H1 (cell line): ENCODE results near the gene SKP2. TPM values are rescaled to one million over a fixed set of nuclear protein-coding genes. Genes with fewer than 3 reads are reported as not detected.

Source experiments
- CTCF ChIA-PET: fragments of 300-600 bp; sonication (Branson Sonifier 250); formaldehyde crosslinking; loops from one replicate; lab custom pipeline; 2021; ENCODE audit not compliant: partially characterized antibody; lab: Charles Lee
- POLR2A ChIA-PET: fragments of 300-600 bp; sonication (Branson Sonifier 250); formaldehyde crosslinking; loops from one replicate; lab custom pipeline; 2021; ENCODE audit warnings: inconsistent platforms; ENCODE audit not compliant: partially characterized antibody; lab: Charles Lee
- DNase-seq, 2 experiments: peaks; one replicate each; pipeline versions ENCODE4 v3.0.0 to v3.0.0-alpha.2; 2010 to 2022; ENCODE audit warnings: low spot score in 2 of 2, low read depth in 1 of 2, mixed read lengths in 1 of 2
- FAIRE-seq: peaks from 2 replicates; lab custom pipeline; 2011; peaks lifted over from hg19 to GRCh38; lab: Jason Lieb, UNC
- H2AFZ ChIP-seq: 2 replicates; pipeline ENCODE4 v1.8.1; 2012; ENCODE audit warnings: low read length, inconsistent platforms
- H2AK5ac ChIP-seq: 2 replicates; pipeline ENCODE4 v1.6.1; 2013; ENCODE audit warnings: low read depth, low read length
- H2BK120ac ChIP-seq: replicated peaks from 2 replicates; pipeline ENCODE3; 2013; ENCODE audit warnings: low read depth, low read length, inconsistent platforms
- H2BK12ac ChIP-seq: 2 replicates; pipeline ENCODE4 v1.6.1; 2013; ENCODE audit warnings: low read depth, low read length
- H2BK15ac ChIP-seq: 2 replicates; pipeline ENCODE4 v1.6.1; 2013; ENCODE audit warnings: low read length
- H2BK20ac ChIP-seq: 2 replicates; pipeline ENCODE4 v1.6.1; 2013; ENCODE audit warnings: low read length
- H2BK5ac ChIP-seq: 2 replicates; pipeline ENCODE4 v1.6.1; 2013; ENCODE audit warnings: low read depth, low read length
- H3K14ac ChIP-seq: 2 replicates; pipeline ENCODE4 v1.6.1; 2013; ENCODE audit warnings: inconsistent platforms; ENCODE audit not compliant: insufficient read length
- H3K18ac ChIP-seq: 2 replicates; pipeline ENCODE4 v1.6.1; 2013; ENCODE audit warnings: low read length; ENCODE audit errors: extremely low read depth
- H3K23ac ChIP-seq: 2 replicates; pipeline ENCODE4 v1.6.1; 2013; ENCODE audit warnings: inconsistent platforms; ENCODE audit not compliant: insufficient read length
- H3K23me2 ChIP-seq: 2 replicates; pipeline ENCODE4 v1.6.1; 2013; ENCODE audit warnings: low read depth, low read length
- H3K27ac ChIP-seq: 2 replicates; pipeline ENCODE4 v1.6.1; 2011; ENCODE audit warnings: low read depth, low read length, inconsistent platforms
- H3K27me3 ChIP-seq, 4 experiments: replicated peaks in 1 of 4; 1 replicate in 1 of 4; 2 replicates in 3 of 4; pipeline versions ENCODE4 v1.6.1 to v1.8.1; 2011 to 2013; ENCODE audit warnings: low read length in 3 of 4, mild to moderate bottlenecking in 3 of 4, inconsistent platforms in 2 of 4, mixed read lengths in 2 of 4, moderate library complexity in 1 of 4; ENCODE audit not compliant: control insufficient read depth in 3 of 4, insufficient read depth in 3 of 4; ENCODE audit errors: extremely low read depth in 1 of 4
- H3K36me3 ChIP-seq, 4 experiments: 2 replicates each; pipeline versions ENCODE4 v1.6.1 to v1.8.1; 2011 to 2013; ENCODE audit warnings: mild to moderate bottlenecking in 4 of 4, low read length in 3 of 4, moderate library complexity in 2 of 4, control low read depth in 1 of 4, inconsistent platforms in 1 of 4; ENCODE audit not compliant: insufficient read depth in 4 of 4, control insufficient read depth in 2 of 4
- H3K4ac ChIP-seq: replicated peaks from 2 replicates; pipeline ENCODE3; 2013; ENCODE audit warnings: low read length, low read depth, mixed read lengths, inconsistent platforms; ENCODE audit not compliant: insufficient read length
- H3K4me1 ChIP-seq, 4 experiments: replicated peaks in 1 of 4; 1 replicate in 1 of 4; 2 replicates in 3 of 4; pipeline versions ENCODE4 v1.6.1 to v1.8.1; 2011 to 2013; ENCODE audit warnings: low read length in 3 of 4, inconsistent platforms in 2 of 4, mixed read lengths in 1 of 4; ENCODE audit not compliant: insufficient read depth in 4 of 4, control insufficient read depth in 3 of 4
- H3K4me2 ChIP-seq, 2 experiments: 2 replicates each; pipeline versions ENCODE4 v1.6.1 to v1.8.1; 2011 to 2013; ENCODE audit warnings: low read depth in 2 of 2, low read length in 2 of 2, control low read depth in 1 of 2, inconsistent platforms in 1 of 2, mild to moderate bottlenecking in 1 of 2; ENCODE audit not compliant: insufficient read depth in 1 of 2
- H3K4me3 ChIP-seq, 4 experiments: fragments of 200-600, 300-600 bp in 1 of 4; sonication (generic), shearing (Covaris generic), sonication (Bioruptor Twin) in 1 of 4; 2 replicates each; pipeline versions ENCODE4 v1.5.1 to v1.8.1; 2011 to 2016; ENCODE audit warnings: low read length in 4 of 4, low read depth in 3 of 4, control low read depth in 2 of 4, inconsistent platforms in 2 of 4, mild to moderate bottlenecking in 2 of 4, mixed read lengths in 1 of 4, moderate library complexity in 1 of 4; ENCODE audit not compliant: insufficient read depth in 2 of 4; ENCODE audit errors: extremely low read depth in 1 of 4
- H3K56ac ChIP-seq: replicated peaks from 2 replicates; pipeline ENCODE3; 2013; ENCODE audit warnings: low read depth, mild to moderate bottlenecking, mixed read lengths, low read length, inconsistent platforms; ENCODE audit not compliant: insufficient read length
- H3K79me1 ChIP-seq: 2 replicates; pipeline ENCODE4 v1.6.1; 2013; ENCODE audit warnings: low read depth, low read length, control low read depth
- H3K79me2 ChIP-seq, 2 experiments: 2 replicates each; pipeline versions ENCODE4 v1.6.1 to v1.8.1; 2012 to 2013; ENCODE audit warnings: low read length in 2 of 2, mild to moderate bottlenecking in 2 of 2, inconsistent platforms in 1 of 2; ENCODE audit not compliant: insufficient read depth in 2 of 2, control insufficient read depth in 1 of 2
- H3K9ac ChIP-seq, 4 experiments: replicated peaks in 1 of 4; 1 replicate in 1 of 4; 2 replicates in 3 of 4; pipeline versions ENCODE4 v1.6.1 to v1.8.1; 2011 to 2013; ENCODE audit warnings: low read depth in 3 of 4, low read length in 3 of 4, control low read depth in 2 of 4, mild to moderate bottlenecking in 2 of 4, moderate library complexity in 2 of 4, inconsistent platforms in 1 of 4; ENCODE audit errors: extremely low read depth in 1 of 4
- H3K9me3 ChIP-seq, 2 experiments: 2 replicates each; pipeline versions ENCODE4 v1.6.1 to v1.8.1; 2012 to 2013; ENCODE audit warnings: mild to moderate bottlenecking in 2 of 2, moderate library complexity in 2 of 2, control low read depth in 1 of 2, inconsistent platforms in 1 of 2, low read depth in 1 of 2, low read length in 1 of 2, mixed read lengths in 1 of 2; ENCODE audit not compliant: insufficient read depth in 2 of 2
- H4K20me1 ChIP-seq, 2 experiments: replicated peaks in 1 of 2; 2 replicates each; pipeline versions ENCODE3 to v1.8.1; 2011 to 2013; ENCODE audit warnings: inconsistent platforms in 2 of 2, low read length in 2 of 2, mild to moderate bottlenecking in 1 of 2; ENCODE audit not compliant: insufficient read depth in 2 of 2, control insufficient read depth in 1 of 2
- H4K5ac ChIP-seq: 2 replicates; pipeline ENCODE4 v1.6.1; 2013; ENCODE audit warnings: low read length, low read depth, mixed read lengths, inconsistent platforms; ENCODE audit not compliant: insufficient read length
- H4K8ac ChIP-seq: 2 replicates; pipeline ENCODE4 v1.8.0; 2013; ENCODE audit warnings: mild to moderate bottlenecking, moderate library complexity, low read length, inconsistent platforms; ENCODE audit not compliant: insufficient read depth; ENCODE audit errors: extremely low read depth
- H4K91ac ChIP-seq: replicated peaks from 2 replicates; pipeline ENCODE3; 2013; ENCODE audit warnings: low read length, mixed read lengths, inconsistent platforms; ENCODE audit not compliant: insufficient read length
- CREB1 ChIP-seq: IDR thresholded peaks from 2 replicates; pipeline ENCODE4 v1.6.1; 2012; ENCODE audit warnings: inconsistent platforms
- RBBP5 ChIP-seq: IDR thresholded peaks from 2 replicates; pipeline ENCODE4 v1.7.1; 2012; ENCODE audit warnings: low read depth, mild to moderate bottlenecking, inconsistent platforms, low read length, moderate library complexity, borderline replicate concordance
- TBP ChIP-seq: IDR thresholded peaks from 2 replicates; pipeline ENCODE4 v1.6.1; 2011; ENCODE audit warnings: low read depth, low read length, improper control_type of control experiment
- WGBS, 2 experiments: shearing (Covaris generic) in 1 of 2; methylation state at CpG; one replicate each; pipeline versions ENCODE4 v1.1.6 to v1.1.7; 2013 to 2015; ENCODE audit warnings: low lambda C conversion rate in 2 of 2, mixed read lengths in 2 of 2, inconsistent platforms in 1 of 2, low coverage in 1 of 2, missing lambda C conversion rate in 1 of 2; ENCODE audit not compliant: insufficient replicate concordance in 2 of 2, insufficient coverage in 1 of 2, insufficient read length in 1 of 2; ENCODE audit errors: extremely low coverage in 1 of 2, missing lambda C conversion rate in 1 of 2; 5-methylcytosine and 5-hydroxymethylcytosine counted together
- polyA plus RNA-seq, 7 experiments: library from polyadenylated mRNA; depleted of rRNA in 3 of 7; stranded (reverse) in 5 of 7; unstranded in 2 of 7; fragments of >200 nt in 5 of 7; fragments of 200-250 nt in 2 of 7; gene quantifications; 1 replicate in 5 of 7; 2 replicates in 1 of 7; 4 replicates in 1 of 7; pipeline versions ENCODE4 v1.2.1 to v1.2.3, GENCODE V29; 2011 to 2013; ENCODE audit warnings: missing spikeins in 2 of 7, mixed read lengths in 2 of 7
- total RNA-seq: library from RNA; stranded (reverse); fragmentation: NEBNext Ultra II Directional; extraction: Animal tissue kit (Norgen Biotek cat#: 25700); gene quantifications from 2 replicates; pipeline ENCODE4 v1.2.1, GENCODE V29; 2021

SKP2 gene
- total and polyA plus RNA-seq, 2 of the 8 experiments (the other 6 are each of a cell fraction or from before 2014, with no cell fraction given) = 49.9 to 104 TPM

GRCh38 chr5:36135988-36136387, 15.9 kb upstream of the SKP2 start:
- no peaks in the 10 kb centered on the region for H3K9me3 ChIP-seq
- TF ChIP-seq CREB1 (no peak), TBP (no peak), RBBP5 (no peak)
- CTCF ChIA-PET = no interaction called here

More at GRCh38 chr5:36135988-36136387, 15.9 kb upstream of the SKP2 start:
- DNase-seq (no peak), FAIRE-seq (no peak)
- no peak overlapping the region for H2BK5ac ChIP-seq
- H3K4ac ChIP-seq = no peak overlapping the region
- no peak overlapping the region for H3K14ac ChIP-seq
- no peak overlapping the region for H2BK120ac ChIP-seq
- no peaks in the 10 kb centered on the region for H3K27me3 ChIP-seq
- no peak overlapping the region for H2BK20ac ChIP-seq
- no peaks in the 10 kb centered on the region for H3K23me2 ChIP-seq
- no peak overlapping the region for H3K56ac ChIP-seq
- H4K20me1 ChIP-seq = peaks cover 0 to 1% of the 10 kb centered on the region in 2 experiments
- no peaks in the 10 kb centered on the region for H3K79me1 ChIP-seq
- 93% methylated on average over 3 of the region's 3 CpGs; no CpG with 5 or more reads in 1 of the 2 experiments for WGBS, 2 experiments
- no peak overlapping the region for H3K27ac ChIP-seq
- no peaks in the 10 kb centered on the region for H3K36me3 ChIP-seq
- POLR2A ChIA-PET = no interaction called here
- no peak overlapping the region for H4K5ac ChIP-seq
- H3K4me3 ChIP-seq = no peak overlapping the region
- no peak overlapping the region for H4K8ac ChIP-seq
- no peaks in the 10 kb centered on the region for H3K4me1 ChIP-seq
- no peaks in the 10 kb centered on the region for H3K79me2 ChIP-seq
- H3K18ac ChIP-seq = no peak overlapping the region
- no peak overlapping the region for H2AK5ac ChIP-seq
- no peak overlapping the region for H3K23ac ChIP-seq
- no peak overlapping the region for H2BK15ac ChIP-seq
- no peak overlapping the region for H2BK12ac ChIP-seq
- H4K91ac ChIP-seq = no peak overlapping the region
- H2AFZ ChIP-seq = no peak overlapping the region
- no peak overlapping the region for H3K4me2 ChIP-seq
- no peak overlapping the region for H3K9ac ChIP-seq
